ENCODE measurements around the gene CAMTA1.

DNA sequence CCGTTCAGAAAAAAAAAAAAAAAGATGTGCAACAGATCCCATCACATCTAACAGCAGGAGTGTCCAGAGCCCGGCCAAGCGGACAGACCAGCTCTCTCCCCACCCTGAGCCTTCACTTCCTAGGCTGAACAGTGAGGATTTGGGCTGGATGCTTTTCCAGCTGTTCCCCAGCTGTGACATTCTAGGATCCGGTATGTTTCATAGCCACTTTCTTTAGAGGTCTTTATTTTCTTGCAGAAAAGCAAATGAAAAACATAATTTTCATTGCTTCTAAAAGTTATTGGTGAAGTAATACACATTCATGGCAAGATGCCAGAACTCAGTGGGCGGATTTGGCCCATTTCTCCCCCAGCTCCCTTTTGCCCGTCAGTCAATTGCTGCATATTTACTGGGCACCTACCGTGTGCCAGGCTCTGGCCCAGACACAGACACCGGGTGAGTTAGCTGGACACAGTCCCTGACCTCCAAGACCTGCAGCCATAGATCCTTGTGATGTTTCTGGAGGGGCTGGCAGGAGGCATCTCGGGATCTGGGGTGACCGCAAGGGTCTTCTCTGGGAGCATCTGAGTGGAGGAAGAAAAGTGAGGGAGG is 772.1 kb downstream of the CAMTA1 start:
- TF ChIP-seq EZH2 (IDR thresholded peaks at IDR 0.05) (no peak), CTCF (IDR thresholded peaks at IDR 0.05) (no peak)

Data from neural progenitor cell (in vitro differentiated cells).